ENCODE results near the gene TTLL5.

- no peak for TF ChIP-seq CTCF (IDR thresholded peaks at IDR 0.05)
- no peak for TF ChIP-seq POLR2A (IDR thresholded peaks at IDR 0.05)
Measured at GRCh38 chr14:75905147-75905904, 244.3 kb downstream of the TTLL5 start.
